NCI-H146 (cell line): Measurements from ENCODE around the gene KRTAP10-9.
A peak's percentile ranks its signal among the peaks of the same experiment; 100 is the strongest.
"Not testable (repeated sequence)": the region's sequence is repeated elsewhere in the genome, so short reads cannot be mapped to it uniquely, and the experiment has no call there.

Experiments
- DNase-seq: peaks from one replicate; lab custom pipeline; 2025; lab: John Stamatoyannopoulos, UW

The KRTAP10-9 gene, protein sequence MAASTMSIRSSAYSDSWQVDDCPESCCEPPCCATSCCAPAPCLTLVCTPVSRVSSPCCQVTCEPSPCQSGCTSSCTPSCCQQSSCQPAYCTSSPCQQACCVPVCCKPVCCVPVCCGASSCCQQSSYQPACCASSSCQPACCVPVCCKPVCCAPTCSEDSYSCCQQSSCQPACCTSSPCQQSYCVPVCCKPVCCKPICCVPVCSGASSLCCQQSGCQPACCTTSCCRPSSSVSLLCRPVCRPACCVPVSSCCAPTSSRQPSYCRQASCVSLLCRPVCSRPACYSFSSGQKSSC

DNA sequence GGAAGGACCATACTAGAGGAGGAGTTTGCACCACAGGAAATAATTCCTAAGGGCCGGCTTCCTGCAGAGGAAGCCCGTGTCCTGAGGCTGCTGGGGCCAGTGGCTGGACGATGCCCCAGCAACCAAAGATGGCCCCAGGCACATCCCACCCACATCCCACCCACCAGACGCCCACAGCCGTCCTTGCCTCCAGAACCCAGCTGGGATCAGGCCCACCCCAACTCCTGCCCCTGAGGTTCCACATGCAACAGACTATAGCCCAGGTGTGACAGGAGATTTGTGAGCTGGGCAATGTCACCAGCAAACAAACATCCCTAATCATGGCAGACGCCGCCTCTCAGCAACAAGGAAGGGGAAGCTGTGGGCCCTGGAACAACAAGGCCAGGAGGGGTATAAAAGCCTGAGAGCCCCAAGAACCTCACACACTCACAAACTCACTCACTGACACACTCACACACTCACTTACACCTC, at the start of gene KRTAP10-9:
KRTAP10-9 (plus strand) TSS at position 421 of the 471 bp plus-strand sequence. CDS start 79 bp downstream, outside the sequence.
- peak; percentile 80 for DNase-seq

DNA sequence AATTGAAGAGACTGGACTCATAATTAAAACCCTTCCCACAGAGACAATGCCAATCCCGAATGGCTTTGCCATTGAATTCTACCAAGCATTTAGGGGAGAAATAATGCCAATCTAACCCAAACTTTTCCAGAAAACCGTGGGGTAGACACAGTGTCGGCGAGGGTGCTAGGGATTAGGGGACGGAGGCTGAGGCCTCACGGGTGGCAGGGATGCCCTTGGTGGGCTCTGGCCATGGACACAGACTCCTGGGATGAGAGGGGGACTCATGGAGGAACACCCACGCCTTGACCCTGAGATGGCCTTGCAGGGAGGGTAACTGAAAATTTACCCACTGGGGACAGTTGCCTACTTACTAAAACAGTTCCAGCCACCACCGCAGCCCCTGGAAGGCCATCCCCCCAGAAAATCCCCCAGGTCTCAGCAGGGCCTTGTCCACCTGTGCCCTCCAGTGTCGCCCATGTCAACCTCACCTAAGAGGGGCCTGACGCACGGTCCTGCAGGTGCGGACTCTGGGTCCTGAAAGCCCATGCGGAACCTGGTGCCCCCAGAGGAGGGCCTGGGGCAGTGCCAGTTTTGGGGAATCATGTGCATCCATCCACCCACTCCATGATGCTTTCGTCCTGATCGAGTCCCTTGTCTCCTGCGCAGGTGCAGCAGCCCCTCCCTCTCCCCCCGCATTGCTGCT, 48.4 kb upstream of the KRTAP10-9 start:
- no peak for DNase-seq

DNA sequence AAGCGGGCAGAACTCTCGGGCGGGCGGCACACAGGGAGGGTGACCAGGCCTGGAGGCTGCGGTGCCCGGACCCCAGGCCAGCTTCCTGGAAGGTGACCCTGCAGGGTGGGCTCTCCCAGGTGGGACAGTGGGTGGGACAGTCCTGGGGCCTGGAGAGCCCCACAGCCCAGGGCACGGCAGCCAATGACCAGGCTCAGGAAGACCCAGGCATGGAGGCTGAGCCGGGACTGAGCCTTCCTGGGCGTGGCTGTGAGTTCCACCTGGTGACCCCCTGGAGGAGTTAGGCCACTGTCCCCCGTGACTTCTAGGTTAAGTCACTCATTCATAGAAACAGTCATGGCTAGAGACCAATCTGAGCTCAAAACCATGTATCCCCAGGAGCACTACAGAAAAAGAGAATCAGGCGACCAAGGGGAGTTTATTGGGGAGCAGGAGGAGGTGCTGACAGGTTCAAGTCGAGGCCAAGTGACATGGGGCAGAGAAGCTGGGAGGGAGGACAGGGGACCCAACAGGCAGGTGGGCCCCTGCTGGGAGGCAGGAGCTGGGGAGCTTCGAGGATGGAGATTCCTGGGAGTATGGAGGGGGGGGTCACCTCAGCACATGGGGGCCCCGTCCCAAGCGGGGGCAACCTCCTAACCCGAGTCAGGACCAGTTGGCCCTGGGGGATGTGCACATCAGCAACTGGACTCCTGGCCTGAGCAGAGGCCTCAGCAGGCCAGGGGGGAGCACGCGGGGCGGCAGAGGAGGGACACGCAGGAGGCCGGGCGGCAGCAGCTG, 47.6 kb upstream of the KRTAP10-9 start:
- no peak for DNase-seq

DNA sequence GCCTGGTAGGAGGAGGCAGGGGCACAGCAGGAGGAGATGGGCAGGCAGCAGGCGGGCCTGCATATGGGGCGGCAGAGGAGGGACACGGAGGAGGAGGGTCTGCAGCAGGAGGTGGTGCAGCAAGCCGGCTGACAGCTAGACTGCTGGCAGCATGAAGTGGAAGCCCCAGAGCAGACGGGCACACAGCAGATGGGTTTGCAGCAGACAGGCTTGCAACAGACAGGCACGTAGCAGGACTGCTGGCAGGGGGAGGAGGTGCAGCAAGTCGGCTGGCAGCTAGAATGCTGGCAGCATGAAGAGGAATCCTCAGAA, 47.1 kb upstream of the KRTAP10-9 start:
- DNase-seq: no peak

DNA sequence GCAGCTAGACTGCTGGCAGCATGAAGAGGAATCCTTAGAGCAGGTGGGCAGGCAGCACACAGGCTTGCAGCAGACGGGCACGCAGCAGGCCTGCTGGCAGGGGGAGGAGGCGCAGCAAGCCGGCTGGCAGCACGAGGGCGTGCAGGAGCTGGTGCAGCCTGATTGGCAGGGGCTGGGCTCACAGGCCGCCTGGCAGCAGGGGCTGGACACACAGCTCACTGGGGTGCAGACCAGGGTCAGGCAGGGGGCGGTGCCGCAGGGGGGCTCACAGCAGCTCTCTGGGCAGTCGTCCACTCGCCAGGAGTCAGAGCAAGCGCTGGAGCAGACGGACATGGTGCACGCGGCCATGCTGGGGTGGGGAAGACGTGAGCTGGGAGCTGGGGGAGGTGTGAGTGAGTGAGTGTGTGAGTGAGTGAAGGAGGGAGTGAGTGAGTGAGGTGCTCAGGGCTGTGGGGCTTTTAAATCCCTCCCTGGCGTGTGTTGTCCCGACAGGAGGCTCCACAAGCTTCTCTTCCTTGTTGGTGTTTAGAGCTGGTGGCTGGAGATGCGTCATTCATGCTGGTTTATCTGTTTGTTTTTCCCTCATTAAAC, 46.6 kb upstream of the KRTAP10-9 start, which contains the start of gene KRTAP10-5:
KRTAP10-5 (minus strand) TSS at position 374 of the 591 bp plus-strand sequence; CDS start at position 348, 26 bp downstream.
- not testable (repeated sequence) for DNase-seq

DNA sequence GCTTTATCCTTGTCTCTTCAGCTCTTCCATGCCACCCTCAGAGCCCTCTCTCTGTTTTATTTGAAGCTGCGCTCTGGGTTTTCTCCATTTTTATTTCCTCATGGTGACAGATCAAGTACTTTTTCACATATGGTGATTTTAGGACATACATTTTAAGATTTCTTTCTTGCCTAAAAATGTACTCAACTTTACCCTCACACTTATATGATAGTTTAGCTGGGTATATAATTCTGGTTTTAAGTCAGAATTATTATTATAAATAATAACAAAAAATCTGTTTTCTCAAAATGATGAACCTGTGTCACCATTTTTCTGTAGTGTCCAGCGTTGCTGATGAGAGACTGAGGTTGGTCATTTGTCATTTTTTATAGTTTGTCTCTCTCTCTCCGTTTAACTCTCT, 45.7 kb upstream of the KRTAP10-9 start:
- DNase-seq: no peak

DNA sequence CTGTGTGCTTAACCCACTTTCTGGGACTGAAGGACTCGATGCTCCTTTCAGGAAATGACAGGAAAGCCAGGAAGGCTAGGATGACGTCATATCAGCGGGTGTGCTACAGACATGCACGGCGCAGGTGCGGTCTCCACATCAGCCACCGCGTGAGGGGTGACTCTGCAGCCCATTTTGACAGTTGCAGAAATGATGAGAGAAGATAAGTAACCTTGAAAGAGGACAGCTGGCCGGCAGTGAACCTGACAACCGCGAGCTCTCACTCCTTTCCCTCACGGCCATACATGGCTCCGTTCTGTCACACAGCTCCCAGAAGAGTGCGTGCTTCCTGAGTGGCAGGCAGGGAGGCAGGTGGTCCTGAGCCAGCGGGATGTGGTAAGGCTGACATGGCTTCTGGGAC, 44.8 kb upstream of the KRTAP10-9 start:
- no peak for DNase-seq

DNA sequence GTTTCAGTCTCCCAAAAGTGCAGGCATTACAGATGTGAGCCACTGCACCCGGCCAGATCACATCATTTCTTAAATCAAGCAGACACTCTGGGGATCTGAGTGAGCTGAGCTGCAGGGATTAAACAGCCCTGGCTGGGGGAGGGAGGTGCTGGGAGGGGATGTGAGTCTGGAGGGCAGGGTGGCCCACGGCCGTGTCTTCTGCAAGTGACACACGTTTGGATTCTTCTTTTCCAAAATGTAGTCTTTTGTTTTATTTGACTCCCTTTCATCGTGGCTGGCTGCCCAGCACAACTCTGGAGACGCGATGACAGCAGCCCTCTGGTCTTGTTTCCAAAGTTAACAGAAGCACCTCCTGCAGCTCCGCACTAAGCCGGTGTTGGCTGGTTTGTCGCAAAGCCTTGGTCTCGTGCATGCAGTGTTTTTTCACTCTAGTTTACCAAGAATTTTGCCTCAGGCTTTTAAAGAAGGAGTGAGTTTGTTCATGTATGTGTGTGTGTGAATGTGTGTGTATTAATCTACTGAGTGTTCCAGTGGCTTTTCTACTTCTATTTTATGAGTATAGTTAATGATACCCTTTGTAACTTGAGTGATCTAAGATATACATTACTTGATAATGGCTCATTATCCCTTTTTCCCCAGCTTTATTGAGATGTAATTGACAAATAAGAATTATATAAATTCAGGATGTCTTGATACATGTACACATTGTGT, 43.6 kb upstream of the KRTAP10-9 start:
- peak; percentile 67 for DNase-seq

DNA sequence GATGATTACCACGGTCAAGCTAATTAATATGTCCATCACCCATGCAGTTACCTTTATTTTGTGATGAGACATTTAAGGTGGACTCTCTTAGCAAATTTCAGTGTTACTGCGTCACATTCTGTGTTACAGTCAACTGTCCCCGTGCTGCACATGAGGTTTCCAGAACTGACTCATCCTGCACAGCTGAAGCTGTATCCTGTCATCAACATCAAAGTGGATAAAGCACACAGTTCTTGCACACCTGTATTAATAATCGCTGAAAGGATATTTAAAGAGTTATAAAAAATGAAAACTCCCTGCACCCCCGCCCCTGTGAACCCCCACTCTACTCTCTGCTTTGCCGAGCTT, 43.1 kb upstream of the KRTAP10-9 start:
- DNase-seq: peak; percentile 53

DNA sequence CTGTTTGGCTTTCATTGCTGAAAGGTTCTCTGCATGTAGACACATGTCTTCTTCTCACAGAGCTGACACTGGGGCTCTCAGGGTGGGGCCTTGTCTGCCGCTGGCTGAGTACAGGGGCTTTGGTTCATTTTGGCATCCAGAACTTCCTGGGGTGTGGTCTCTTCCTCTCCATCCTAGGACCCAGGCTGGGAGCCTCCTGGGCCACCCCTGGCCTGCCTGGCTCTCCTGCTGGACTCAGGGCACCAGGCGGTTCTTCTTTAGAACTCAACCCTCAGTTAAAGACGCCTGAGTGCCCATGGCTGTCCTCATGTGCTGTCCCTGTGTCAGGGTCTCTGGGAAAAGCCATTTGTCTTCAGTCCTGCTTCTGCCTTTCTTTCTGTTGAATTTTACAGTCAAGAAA, 41.0 kb upstream of the KRTAP10-9 start:
- DNase-seq: no peak

DNA sequence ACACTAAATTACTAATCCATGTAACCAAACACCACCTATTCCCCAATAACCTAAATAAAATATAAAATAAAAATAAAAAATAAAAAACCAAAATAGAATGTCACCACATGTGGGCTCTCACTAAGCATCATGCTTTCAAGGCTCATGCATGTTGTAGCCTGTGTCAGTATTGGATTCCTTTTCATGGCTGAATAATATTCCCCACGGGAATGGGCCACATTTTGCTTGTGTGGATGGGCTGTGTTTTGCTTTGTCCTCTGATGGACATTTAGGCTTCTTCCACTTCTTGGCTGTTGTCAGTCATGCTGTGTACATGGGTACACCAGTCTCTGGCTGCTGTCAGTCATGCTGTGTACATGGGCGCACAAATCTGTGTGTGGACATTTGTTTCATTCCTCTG, 37.8 kb upstream of the KRTAP10-9 start:
- no peak for DNase-seq

DNA sequence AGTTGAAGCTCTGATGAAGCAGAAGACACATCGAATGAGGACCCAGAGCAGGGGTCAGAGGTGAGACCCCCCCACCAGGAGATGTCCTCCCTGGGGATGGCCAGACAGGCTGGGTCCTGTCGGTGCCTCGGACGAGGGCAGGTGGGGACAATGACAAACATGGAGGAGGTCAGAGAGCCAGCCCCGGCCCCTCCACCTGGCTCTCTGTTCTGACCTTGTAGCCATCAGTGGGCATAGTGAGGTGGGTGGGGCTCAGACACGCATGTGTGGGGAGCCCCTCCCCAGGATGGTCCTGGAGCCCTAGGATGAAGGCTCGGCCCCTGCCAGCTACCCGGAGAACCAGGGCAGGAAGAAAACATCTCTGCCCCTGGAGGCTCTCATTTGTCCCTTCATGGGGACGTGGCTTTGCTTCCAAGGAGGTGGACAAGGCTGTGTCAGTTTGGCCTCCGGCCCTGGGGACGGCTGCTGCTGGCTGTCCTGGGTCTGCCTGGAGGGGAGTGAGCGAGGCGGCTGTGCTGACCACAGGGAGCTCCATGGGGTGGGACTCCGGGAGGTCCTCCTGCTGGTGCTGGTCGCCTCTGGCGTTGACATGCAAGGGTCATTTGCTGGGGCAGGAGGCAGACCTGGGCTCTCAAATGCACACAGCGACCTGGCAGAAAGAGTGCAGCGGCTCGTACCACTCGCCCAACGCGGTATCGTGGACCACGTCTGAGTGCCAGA, 37.1 kb upstream of the KRTAP10-9 start:
- no peak for DNase-seq

DNA sequence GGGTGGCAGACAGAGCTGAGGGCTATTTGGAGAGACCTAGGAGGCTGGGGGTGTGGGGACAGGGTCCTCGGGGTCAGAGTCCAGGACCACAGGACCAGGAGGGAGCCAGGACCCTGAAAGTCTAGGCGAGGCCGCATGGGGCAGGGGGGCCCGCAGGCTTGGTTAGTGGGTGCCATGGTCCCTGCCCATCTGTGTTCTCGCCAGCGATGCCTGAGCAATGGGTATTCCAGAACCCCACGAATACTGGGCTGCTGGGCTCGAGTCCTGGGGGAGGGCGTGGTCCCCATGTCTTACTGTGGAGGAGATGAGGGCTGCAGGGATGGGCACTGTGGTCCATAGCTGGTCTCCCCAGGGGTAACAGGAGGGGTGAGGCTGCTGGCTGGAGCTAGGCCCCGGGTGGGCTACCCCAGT, 36.6 kb upstream of the KRTAP10-9 start:
- no peak for DNase-seq

DNA sequence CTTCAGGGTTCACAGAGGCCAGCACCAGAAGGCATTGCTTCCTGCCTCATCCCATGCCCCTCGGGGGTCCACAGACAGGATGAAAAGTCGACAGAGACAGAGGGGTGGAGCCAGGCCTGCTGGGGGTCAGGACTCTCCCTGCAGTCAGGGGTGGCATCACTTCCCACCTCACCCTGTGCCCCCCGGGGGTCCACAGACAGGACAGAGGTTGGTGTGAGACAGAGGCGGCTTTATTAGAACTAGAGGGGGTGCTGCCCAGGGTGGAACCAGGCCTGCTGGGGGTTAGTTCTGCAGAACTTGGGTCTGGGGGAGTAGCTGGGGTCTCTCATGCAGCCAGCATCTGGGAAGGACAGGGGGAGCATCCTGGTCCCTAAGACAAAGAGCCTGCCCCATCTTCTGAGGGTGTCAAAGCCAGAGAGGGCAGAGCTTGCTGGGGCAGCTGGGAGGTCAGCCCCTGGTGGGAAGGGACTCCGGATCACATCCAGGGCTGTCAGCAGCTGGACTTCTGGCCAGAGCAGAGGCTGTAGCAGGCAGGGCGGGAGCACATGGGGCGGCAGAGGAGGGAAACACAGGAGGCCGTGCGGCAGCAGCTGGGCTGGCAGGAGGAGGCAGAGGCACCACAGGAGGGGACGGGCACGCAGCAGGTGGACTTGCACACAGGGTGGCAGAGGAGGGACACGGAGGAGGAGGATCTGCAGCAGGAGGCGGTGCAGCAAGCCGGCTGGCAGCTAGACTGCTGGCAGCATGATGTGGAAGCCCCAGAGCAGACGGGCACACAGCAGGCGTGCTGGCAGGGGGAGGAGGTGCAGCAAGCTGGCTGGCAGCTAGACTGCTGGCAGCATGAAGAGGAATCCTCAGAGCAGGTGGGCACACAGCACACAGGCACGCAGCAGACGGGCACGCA, 35.7 kb upstream of the KRTAP10-9 start:
- not testable (repeated sequence) for DNase-seq

DNA sequence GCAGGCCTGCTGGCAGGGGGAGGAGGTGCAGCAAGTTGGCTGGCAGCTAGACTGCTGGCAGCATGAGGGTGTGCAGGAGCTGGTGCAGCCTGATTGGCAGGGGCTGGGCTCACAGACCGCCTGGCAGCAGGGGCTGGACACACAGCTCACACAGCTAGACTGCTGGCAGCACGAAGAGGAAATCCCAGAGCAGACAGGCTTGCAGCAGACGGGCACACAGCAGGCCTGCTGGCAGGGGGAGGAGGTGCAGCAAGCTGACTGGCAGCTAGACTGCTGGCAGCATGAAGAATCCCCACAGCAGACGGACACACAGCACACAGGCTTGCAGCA, 35.1 kb upstream of the KRTAP10-9 start:
- DNase-seq: not testable (repeated sequence)

DNA sequence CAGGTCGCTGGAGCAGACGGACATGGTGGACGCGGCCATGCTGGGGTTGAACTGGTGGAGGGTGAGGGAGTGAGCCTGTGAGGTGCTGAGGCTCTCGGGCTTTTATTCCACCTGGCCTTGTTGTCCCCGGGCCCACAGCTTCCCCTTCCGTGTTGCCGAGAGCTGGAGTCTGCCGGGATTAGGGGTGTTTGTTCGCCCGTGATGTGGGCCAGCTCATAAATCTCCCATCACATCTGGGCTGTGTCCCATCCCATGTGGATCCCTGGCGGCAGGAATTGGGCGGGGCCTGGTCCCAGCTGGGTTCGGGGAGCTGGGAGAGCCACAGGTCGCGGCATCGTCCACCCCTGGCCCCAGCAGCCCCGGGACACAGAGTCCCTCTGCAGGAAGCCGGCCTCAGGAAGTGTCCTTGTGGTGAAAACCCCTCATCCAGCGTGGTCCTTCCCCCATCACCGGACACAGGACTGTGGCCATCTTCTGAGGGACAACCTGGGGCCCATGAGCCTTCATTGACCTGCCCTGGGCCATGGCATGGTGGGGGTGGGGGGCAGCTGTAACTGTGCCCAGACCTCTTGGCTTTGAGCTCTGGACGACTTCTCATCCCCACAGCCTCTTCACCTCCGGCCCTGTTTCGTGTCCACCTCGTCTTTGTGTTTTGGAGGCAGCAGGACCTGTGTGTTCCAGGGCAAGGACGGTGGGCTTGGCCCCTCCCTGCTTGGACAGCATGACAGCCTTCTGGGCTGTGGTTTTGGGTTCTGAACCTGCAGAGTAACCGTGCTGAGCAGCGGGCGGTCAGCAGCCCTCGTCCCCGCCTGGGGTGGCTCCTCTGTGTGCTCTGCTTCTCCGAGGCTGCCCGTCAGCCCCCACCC, 34.2 kb upstream of the KRTAP10-9 start, which contains the start of gene KRTAP10-6:
KRTAP10-6 (minus strand) TSS at position 60 of the 866 bp plus-strand sequence; CDS start at position 39, 21 bp downstream.
- peak; percentile 54 for DNase-seq

DNA sequence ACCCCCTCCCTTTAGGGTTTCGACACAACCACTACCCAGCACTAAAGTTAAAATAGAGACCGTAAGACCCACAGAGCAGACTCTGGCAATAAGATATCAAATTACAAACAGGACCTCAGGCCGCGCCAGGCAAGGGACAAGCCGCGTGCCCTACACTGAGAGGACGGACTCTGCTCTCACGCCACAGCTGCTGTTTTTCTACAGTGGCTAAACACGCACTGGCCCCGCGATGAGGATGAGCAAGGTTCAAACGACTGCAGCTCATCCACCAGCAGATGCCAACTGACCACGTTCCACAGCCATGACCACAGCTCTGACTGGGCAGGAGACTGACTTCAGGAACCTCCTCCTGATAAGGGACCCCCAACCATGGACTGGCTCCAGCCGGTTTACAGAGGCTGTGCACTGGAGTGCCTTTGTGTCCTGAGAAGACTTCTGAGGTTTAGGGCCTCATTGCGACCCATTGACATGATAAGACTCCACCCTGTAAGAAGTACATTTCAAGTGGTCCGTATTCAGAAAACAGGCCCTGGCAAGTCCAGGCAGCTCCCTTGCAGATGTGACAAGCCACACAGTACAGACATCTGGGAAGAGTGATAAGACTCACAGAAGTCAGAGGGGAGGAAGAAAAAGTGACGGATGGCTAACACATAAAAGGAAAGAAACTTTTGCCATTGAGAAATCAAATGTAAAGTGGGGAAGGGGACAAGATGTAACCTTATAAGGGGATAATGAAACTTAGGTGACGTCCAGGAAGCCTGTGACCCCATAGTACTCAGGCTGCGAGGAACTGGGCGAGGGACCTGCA, 33.1 kb upstream of the KRTAP10-9 start:
- peak; percentile 21 for DNase-seq

DNA sequence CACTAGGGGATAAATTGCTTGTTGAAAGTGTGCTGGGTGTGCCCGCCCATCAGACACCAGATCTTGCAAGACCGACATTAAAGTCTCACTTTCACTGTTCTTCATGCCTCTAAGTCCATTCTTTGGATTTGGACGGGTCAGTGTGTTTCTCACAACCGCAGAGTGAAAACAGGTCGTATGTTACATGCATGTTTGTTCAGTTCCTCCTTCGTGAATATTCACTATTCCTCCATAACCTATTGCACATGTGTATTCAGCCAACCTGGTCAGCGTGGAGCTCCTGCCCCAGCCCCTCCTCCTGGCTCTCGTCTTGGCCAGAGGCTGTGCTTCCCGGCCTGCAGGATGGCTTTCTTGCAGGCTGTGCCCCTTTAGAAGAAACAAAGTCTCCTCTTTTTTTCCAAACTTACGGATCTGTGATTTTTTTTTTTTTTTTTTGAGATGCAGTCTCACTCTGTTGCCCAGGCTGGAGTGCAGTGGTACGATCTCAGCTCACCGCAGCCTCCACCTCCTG, 32.4 kb upstream of the KRTAP10-9 start:
- DNase-seq: no peak
